ENCODE results near the gene GNAI3.

DNA sequence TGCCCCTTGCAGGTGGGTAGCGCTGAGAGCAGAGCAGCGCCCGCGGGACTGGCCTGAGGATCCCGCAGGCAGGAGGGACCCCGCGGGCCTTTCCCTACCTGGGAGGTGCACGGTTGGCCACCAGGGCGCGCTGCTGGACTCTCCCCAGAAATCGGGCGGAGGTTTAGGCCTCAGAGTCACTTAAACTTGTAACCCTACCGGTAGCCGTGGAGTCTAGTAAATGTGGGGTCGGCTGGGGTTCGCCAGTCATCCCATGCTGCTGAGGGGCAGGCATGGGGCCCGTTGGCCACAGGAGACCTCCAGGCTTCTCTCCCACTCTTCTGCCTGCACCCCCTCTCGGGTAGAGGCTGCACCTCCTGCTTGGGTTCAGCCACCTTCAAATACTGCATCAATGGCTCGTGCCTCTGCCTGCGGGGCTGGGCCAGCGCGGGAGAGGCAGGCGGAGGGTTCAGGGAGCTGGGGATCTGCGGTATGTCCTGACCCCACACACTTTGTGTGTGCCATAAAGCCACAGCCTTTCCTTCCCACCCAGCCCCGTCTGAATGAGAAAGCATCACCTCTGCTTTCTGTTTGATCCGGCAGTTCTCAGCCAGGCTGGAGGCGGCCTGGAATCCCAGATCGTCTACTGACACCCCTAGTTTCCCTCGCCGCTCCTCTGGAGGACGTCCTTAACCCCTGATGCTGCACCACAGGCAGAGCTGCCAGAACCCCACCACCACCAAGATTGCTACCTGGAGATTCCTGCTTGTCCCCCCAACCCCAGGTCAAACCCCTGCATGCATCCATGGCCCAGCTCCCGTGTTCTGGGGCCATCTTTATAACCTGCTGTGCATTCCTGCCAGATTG lies 95.2 kb downstream of the GNAI3 start:
- TF ChIP-seq YY1 (IDR thresholded peaks at IDR 0.05; ENCODE audit: low read depth) = no peak
- TF ChIP-seq TEAD4 (IDR thresholded peaks at IDR 0.05) = no peak
- TF ChIP-seq CEBPB (IDR thresholded peaks at IDR 0.05) = no peak
- TF ChIP-seq TAF1 (IDR thresholded peaks at IDR 0.05; ENCODE audit: low read depth) = no peak
- TF ChIP-seq EGR1 (IDR thresholded peaks at IDR 0.05) = no peak
- TF ChIP-seq, protein P1, sequence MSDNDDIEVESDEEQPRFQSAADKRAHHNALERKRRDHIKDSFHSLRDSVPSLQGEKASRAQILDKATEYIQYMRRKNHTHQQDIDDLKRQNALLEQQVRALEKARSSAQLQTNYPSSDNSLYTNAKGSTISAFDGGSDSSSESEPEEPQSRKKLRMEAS (IDR thresholded peaks at IDR 0.05) = no peak

Data from Ishikawa (cell line).